Activated B cell treated with CpG ODN at 0.5 μM for 24 hours (primary cell): ENCODE results near the gene UBE4A. TPM values are rescaled to one million over a fixed set of nuclear protein-coding genes. Genes with fewer than 3 reads are reported as not detected.

Experiments
- ATAC-seq: fragments of 200-7000 bp; cut with Tn5 transposase; one replicate; pipeline ENCODE4 v1.10.0; 2021; ENCODE audit warnings: low read depth, mild to moderate bottlenecking, moderate library complexity
- CTCF ChIA-PET: fragments of 350-600 bp; sonication (Branson Sonifier 250); formaldehyde crosslinking; loops from one replicate; lab custom pipeline; 2021; ENCODE audit warnings: antibody characterized with exemption; lab: Charles Lee
- POLR2A ChIA-PET: fragments of 350-600 bp; sonication (Branson Sonifier 250); formaldehyde crosslinking; loops from one replicate; lab custom pipeline; 2021; ENCODE audit warnings: antibody characterized with exemption; lab: Charles Lee
- DNase-seq: peaks from one replicate; pipeline ENCODE4 v3.0.0; 2022
- H3K27ac Mint-ChIP-seq: one replicate; pipeline ENCODE4 v1.8.0; 2020; ENCODE audit warnings: mixed read lengths
- H3K27me3 Mint-ChIP-seq: one replicate; pipeline ENCODE4 v1.8.0; 2021; ENCODE audit warnings: mixed read lengths
- H3K36me3 Mint-ChIP-seq: one replicate; pipeline ENCODE4 v1.8.0; 2021; ENCODE audit warnings: low read depth, mixed read lengths
- H3K4me1 Mint-ChIP-seq: one replicate; pipeline ENCODE4 v1.8.0; 2021; ENCODE audit warnings: mixed read lengths
- H3K4me3 Mint-ChIP-seq: one replicate; pipeline ENCODE4 v1.8.0; 2020; ENCODE audit warnings: mild to moderate bottlenecking, mixed read lengths
- H3K9me3 Mint-ChIP-seq: one replicate; pipeline ENCODE4 v1.8.0; 2020; ENCODE audit warnings: mixed read lengths
- intact Hi-C: fragments of 100-400 bp; cut with micrococcal nuclease; formaldehyde crosslinking; loops from one replicate; pipeline ENCODE4 v1.15.1; 2024
- total RNA-seq: library from RNA; stranded (reverse); gene quantifications from 2 replicates; pipeline ENCODE4 v1.2.3, GENCODE V29; 2022
- TF ChIP-seq, protein P1 (sequence below): fragments of 200-600 bp; IDR thresholded peaks from one replicate; pipeline ENCODE4 v1.8.0; 2022; ENCODE audit warnings: antibody characterized with exemption, mild to moderate bottlenecking

UBE4A gene
- total RNA-seq, 1 donor from 2014 or later: 34.2 TPM

DNA sequence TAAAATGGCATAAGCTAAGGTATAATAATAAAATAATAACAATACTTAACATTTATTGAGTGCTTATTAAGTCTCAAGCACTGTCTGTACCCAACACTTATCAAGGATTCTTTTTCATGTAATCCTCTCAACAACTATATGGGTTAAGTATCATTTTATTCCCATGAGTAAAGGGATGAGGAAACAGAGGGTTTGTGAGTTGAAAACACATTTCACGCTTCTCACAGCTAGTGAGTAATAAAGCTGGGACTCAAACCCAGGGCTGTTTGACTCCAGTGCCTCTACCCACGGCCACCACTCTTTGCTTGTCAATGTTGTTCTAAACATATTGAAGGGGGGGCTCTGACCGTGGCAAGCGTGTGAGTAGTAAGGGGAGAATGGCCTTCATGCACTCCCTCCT lies 46.2 kb upstream of the UBE4A start:
- H3K27me3 Mint-ChIP-seq: no peaks in the 10 kb centered on the region
- ATAC-seq (no peak), DNase-seq (no peak)
- H3K36me3 Mint-ChIP-seq: no peaks in the 10 kb centered on the region
- no peaks in the 10 kb centered on the region for H3K9me3 Mint-ChIP-seq
- H3K27ac Mint-ChIP-seq: no peak overlapping the region
- H3K4me3 Mint-ChIP-seq: no peak overlapping the region
- TF ChIP-seq, protein P1, sequence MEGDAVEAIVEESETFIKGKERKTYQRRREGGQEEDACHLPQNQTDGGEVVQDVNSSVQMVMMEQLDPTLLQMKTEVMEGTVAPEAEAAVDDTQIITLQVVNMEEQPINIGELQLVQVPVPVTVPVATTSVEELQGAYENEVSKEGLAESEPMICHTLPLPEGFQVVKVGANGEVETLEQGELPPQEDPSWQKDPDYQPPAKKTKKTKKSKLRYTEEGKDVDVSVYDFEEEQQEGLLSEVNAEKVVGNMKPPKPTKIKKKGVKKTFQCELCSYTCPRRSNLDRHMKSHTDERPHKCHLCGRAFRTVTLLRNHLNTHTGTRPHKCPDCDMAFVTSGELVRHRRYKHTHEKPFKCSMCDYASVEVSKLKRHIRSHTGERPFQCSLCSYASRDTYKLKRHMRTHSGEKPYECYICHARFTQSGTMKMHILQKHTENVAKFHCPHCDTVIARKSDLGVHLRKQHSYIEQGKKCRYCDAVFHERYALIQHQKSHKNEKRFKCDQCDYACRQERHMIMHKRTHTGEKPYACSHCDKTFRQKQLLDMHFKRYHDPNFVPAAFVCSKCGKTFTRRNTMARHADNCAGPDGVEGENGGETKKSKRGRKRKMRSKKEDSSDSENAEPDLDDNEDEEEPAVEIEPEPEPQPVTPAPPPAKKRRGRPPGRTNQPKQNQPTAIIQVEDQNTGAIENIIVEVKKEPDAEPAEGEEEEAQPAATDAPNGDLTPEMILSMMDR: no peak
- H3K4me1 Mint-ChIP-seq: peaks cover 49% of the 10 kb centered on the region
- ChIA-PET CTCF (interaction anchor here (1.3 kb wide), 1 partner anchor 18 kb away, joined by 9 read pairs; no protein-coding TSS in a partner anchor), POLR2A (no interaction called here)
- intact Hi-C loops: no loop called here

DNA sequence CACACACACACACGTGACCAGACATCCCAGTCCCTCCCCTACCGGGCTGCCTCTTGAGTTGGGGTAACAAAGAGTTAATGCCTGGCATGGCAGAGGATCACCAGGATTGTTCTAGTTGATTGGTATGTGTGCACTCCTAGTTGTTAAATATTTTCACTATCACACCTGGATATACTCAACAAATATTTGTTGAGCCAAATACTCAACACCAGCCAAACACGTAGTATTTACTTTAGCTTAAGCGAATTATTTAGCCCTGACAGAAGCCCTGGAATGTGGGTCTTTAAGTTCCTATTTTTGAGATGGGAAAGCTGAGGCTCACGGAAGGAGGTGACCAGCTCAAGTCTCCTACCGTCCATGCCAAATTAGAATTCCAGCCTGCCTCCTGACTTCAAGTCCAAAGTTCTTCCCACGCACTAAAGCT lies 44.4 kb upstream of the UBE4A start:
- no peaks in the 10 kb centered on the region for H3K27me3 Mint-ChIP-seq
- ATAC-seq: no peak
- POLR2A ChIA-PET: no interaction called here
- CTCF ChIA-PET: no interaction called here
- H3K4me3 Mint-ChIP-seq: no peak overlapping the region
- H3K4me1 Mint-ChIP-seq: peaks cover 66% of the 10 kb centered on the region
- intact Hi-C loops: no loop called here
- no peaks in the 10 kb centered on the region for H3K9me3 Mint-ChIP-seq
- no peaks in the 10 kb centered on the region for H3K36me3 Mint-ChIP-seq
- H3K27ac Mint-ChIP-seq: peak overlapping the region; percentile 79
- no peak for DNase-seq
- TF ChIP-seq, protein P1: no peak

DNA sequence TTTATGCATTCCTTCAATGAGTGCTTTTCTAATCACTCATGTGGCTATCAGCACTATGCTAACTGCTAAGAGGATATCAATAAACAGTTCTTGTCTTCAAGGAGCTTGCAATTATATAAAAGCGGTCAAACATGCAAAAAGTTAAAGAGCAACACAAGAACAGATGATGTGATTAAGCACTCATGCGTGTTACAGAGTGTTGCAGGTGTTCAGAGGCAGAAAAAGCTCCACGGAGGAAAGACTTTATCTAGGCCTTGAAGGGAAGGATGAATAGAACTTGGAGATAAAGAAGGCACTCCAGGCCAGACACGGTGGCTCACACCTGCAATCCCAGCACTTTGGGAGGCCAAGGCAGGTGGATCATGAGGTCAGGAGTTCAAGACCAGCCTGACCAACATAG lies 41.3 kb upstream of the UBE4A start:
- ChIA-PET POLR2A (interaction anchor here (0.6 kb wide), 1 partner anchor 119 kb away, joined by 3 read pairs; no protein-coding TSS in a partner anchor), CTCF (interaction anchor here (1.0 kb wide), 1 partner anchor 120 kb away, joined by 3 read pairs; no protein-coding TSS in a partner anchor)
- Mint-ChIP-seq H3K27me3 (no peaks in the 10 kb centered on the region), H3K9me3 (no peaks in the 10 kb centered on the region), H3K4me3 (no peak overlapping the region), H3K4me1 (peaks cover 82% of the 10 kb centered on the region), H3K27ac (no peak overlapping the region), H3K36me3 (no peaks in the 10 kb centered on the region)
- no peak for ATAC-seq
- TF ChIP-seq, protein P1: no peak
- intact Hi-C loops: no loop called here
- DNase-seq: no peak

DNA sequence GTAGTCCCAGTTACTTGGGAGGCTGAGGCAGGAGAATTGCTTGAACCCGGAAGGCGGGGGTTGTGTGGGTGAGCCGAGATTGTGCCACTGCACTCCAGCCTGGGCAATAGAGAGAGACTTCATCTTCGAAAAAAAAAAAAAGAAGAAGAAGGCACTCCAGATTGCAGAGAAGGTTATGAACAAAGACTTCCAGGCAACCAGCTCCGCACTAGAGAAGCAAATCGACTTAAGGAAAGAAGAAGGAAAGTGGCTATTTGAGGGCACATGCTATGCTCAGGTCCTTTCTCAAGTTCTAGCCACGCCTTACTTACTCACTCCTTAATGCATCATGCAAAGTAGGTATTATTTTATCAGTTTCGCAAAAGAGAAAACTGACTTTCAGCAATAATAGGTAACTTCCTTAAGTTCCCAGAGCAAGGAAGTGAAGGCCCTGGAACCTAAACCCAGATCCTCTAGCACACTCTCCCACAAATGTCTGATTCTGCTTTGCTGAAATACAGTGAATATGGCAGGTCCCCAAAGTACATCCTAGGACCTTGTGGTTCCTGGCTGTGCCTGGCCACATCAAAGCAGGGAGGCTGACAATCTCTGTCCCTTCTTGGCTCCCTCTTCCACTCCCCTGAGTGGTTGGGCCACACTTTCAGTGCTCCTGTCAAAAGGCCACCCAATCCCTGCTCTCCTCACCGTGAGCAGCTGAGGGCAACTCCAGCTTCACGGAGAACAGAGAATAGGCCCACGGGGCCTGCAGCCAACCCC lies 40.6 kb upstream of the UBE4A start:
- Mint-ChIP-seq H3K36me3 (no peaks in the 10 kb centered on the region), H3K4me3 (no peak overlapping the region), H3K4me1 (peaks cover 84% of the 10 kb centered on the region), H3K27ac (peak overlapping the region; percentile 66), H3K9me3 (no peaks in the 10 kb centered on the region), H3K27me3 (no peaks in the 10 kb centered on the region)
- ATAC-seq (no peak), DNase-seq (no peak)
- TF ChIP-seq, protein P1: no peak
- ChIA-PET POLR2A (interaction anchor here (0.6 kb wide), 1 partner anchor 120 kb away, joined by 3 read pairs; no protein-coding TSS in a partner anchor), CTCF (interaction anchor here (1.0 kb wide), 1 partner anchor 121 kb away, joined by 3 read pairs; no protein-coding TSS in a partner anchor)
- intact Hi-C loops: no loop called here

DNA sequence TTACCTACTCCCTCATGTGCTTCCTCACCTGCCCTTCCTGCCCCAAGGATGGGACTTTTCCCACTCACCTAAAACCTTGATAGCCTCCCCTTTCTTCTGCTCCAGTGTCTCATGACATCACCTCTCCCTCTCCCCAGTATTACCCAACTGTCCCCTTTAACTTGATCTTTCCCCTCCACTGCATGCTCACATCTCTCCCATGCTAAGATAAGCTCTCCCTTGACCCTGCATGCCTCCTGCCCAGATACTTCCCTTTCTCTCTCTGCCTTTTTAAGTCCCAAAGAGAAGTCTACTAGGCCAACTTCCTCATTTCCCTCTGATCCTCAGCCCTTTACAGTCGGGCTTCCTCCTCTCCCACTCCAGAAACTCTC lies 40.1 kb upstream of the UBE4A start:
- Mint-ChIP-seq H3K9me3 (no peaks in the 10 kb centered on the region), H3K27ac (peak overlapping the region; percentile 66), H3K27me3 (no peaks in the 10 kb centered on the region), H3K4me1 (peaks cover 82% of the 10 kb centered on the region), H3K4me3 (no peak overlapping the region), H3K36me3 (no peaks in the 10 kb centered on the region)
- no peak for DNase-seq
- ChIA-PET POLR2A (no interaction called here), CTCF (no interaction called here)
- no peak for ATAC-seq
- TF ChIP-seq, protein P1: no peak
- intact Hi-C loops: no loop called here
